GM18505 (cell line): Measurements from ENCODE around the gene FAM161A.

Source experiments
- ATAC-seq: cut with Tn5 transposase; IDR thresholded peaks from one replicate; pipeline ENCODE4 v1.9.1; 2021; ENCODE audit not compliant: unreplicated experiment
- POLR2A ChIP-seq: IDR thresholded peaks from 4 replicates; pipeline ENCODE4 v1.6.1; 2011; ENCODE audit warnings: borderline replicate concordance; ENCODE audit not compliant: insufficient read depth, insufficient read length; ENCODE audit errors: extremely low read depth

Gene FAM161A

GRCh38 chr2:61786876-61787275, 67.0 kb downstream of the FAM161A start:
- ATAC-seq = no peak
- TF ChIP-seq POLR2A = no peak

- no peak for TF ChIP-seq POLR2A
Observed at GRCh38 chr2:61785583-61785982, 68.3 kb downstream of the FAM161A start.

GRCh38 chr2:61784643-61785042, 69.2 kb downstream of the FAM161A start:
- no peak for ATAC-seq

More at GRCh38 chr2:61785583-61785982, 68.3 kb downstream of the FAM161A start:
- no peak for ATAC-seq

GRCh38 chr2:61775956-61776570, 77.8 kb downstream of the FAM161A start:
- peak; percentile 85 for ATAC-seq
- no peak for TF ChIP-seq POLR2A

More at GRCh38 chr2:61784643-61785042, 69.2 kb downstream of the FAM161A start:
- no peak for TF ChIP-seq POLR2A
